ENCODE measurements around the gene TLCD1.
A peak's percentile ranks its signal among the peaks of the same experiment; 100 is the strongest.

Gene TLCD1

GRCh38 chr17:28756049-28756804, 30.2 kb upstream of the TLCD1 start:
- H3K27me3 ChIP-seq (ENCODE audit: low read length): no peaks in the 10 kb centered on the region
- peaks cover 31% of the 10 kb centered on the region for H3F3A ChIP-seq (ENCODE audit: insufficient read depth)
- no peak overlapping the region for H2AFZ ChIP-seq (ENCODE audit: low read depth, low read length, severe bottlenecking)
- H3K36me3 ChIP-seq (ENCODE audit: low read length): 0 out of 2 replicates have a peak, but pooled peaks cover 5% of the 10 kb centered on the region
- no peaks in the 10 kb centered on the region for H3K79me2 ChIP-seq (ENCODE audit: insufficient read depth, low read length)
- H3K9me3 ChIP-seq (ENCODE audit: insufficient read depth, low read length): no peaks in the 10 kb centered on the region
- no peaks in the 10 kb centered on the region for H4K20me1 ChIP-seq (ENCODE audit: low read depth, low read length)
- TF ChIP-seq, protein P1, sequence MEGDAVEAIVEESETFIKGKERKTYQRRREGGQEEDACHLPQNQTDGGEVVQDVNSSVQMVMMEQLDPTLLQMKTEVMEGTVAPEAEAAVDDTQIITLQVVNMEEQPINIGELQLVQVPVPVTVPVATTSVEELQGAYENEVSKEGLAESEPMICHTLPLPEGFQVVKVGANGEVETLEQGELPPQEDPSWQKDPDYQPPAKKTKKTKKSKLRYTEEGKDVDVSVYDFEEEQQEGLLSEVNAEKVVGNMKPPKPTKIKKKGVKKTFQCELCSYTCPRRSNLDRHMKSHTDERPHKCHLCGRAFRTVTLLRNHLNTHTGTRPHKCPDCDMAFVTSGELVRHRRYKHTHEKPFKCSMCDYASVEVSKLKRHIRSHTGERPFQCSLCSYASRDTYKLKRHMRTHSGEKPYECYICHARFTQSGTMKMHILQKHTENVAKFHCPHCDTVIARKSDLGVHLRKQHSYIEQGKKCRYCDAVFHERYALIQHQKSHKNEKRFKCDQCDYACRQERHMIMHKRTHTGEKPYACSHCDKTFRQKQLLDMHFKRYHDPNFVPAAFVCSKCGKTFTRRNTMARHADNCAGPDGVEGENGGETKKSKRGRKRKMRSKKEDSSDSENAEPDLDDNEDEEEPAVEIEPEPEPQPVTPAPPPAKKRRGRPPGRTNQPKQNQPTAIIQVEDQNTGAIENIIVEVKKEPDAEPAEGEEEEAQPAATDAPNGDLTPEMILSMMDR (IDR thresholded peaks at IDR 0.05; ENCODE audit: insufficient read depth, low read length, poor library complexity, severe bottlenecking): no peak
- no peak for TF ChIP-seq EZH2phosphoT487 (conservative IDR thresholded peaks at IDR 0.05; ENCODE audit: low read length)
- no peak overlapping the region for H3K9ac ChIP-seq (ENCODE audit: low read length)
- no peaks in the 10 kb centered on the region for H3K9me2 ChIP-seq (replicated peaks; ENCODE audit: insufficient read depth, low read length)
- no peak overlapping the region for H3K27ac ChIP-seq (ENCODE audit: low read depth, low read length)
- no peak overlapping the region for H3K4me2 ChIP-seq (ENCODE audit: low read depth, low read length, poor library complexity, severe bottlenecking)
- H3K4me3 ChIP-seq (ENCODE audit: insufficient read depth, low read length, poor library complexity, severe bottlenecking): no peak overlapping the region

- Histone ChIP-seq H3K9me2 (replicated peaks; ENCODE audit: insufficient read depth, low read length) (no peaks in the 10 kb centered on the region), H3K36me3 (ENCODE audit: low read length) (peaks cover 10% of the 10 kb centered on the region), H3K9ac (ENCODE audit: low read length) (no peak overlapping the region), H4K20me1 (ENCODE audit: low read depth, low read length) (peaks cover 5% of the 10 kb centered on the region), H3K4me3 (ENCODE audit: insufficient read depth, low read length, poor library complexity, severe bottlenecking) (no peak overlapping the region), H3K27ac (ENCODE audit: low read depth, low read length) (no peak overlapping the region), H3K27me3 (ENCODE audit: low read length) (no peaks in the 10 kb centered on the region), H3K9me3 (ENCODE audit: insufficient read depth, low read length) (no peaks in the 10 kb centered on the region), H3F3A (ENCODE audit: insufficient read depth) (peaks cover 37% of the 10 kb centered on the region), H2AFZ (ENCODE audit: low read depth, low read length, severe bottlenecking) (no peak overlapping the region), H3K4me2 (ENCODE audit: low read depth, low read length, poor library complexity, severe bottlenecking) (no peak overlapping the region), H3K79me2 (ENCODE audit: insufficient read depth, low read length) (peaks cover 4% of the 10 kb centered on the region; the same call in 1 of the 2 replicates)
- TF ChIP-seq EZH2phosphoT487 (conservative IDR thresholded peaks at IDR 0.05; ENCODE audit: low read length): no peak
- TF ChIP-seq, protein P1 (IDR thresholded peaks at IDR 0.05; ENCODE audit: insufficient read depth, low read length, poor library complexity, severe bottlenecking): no peak
Measured at GRCh38 chr17:28755486-28755885, 29.5 kb upstream of the TLCD1 start.

DNA sequence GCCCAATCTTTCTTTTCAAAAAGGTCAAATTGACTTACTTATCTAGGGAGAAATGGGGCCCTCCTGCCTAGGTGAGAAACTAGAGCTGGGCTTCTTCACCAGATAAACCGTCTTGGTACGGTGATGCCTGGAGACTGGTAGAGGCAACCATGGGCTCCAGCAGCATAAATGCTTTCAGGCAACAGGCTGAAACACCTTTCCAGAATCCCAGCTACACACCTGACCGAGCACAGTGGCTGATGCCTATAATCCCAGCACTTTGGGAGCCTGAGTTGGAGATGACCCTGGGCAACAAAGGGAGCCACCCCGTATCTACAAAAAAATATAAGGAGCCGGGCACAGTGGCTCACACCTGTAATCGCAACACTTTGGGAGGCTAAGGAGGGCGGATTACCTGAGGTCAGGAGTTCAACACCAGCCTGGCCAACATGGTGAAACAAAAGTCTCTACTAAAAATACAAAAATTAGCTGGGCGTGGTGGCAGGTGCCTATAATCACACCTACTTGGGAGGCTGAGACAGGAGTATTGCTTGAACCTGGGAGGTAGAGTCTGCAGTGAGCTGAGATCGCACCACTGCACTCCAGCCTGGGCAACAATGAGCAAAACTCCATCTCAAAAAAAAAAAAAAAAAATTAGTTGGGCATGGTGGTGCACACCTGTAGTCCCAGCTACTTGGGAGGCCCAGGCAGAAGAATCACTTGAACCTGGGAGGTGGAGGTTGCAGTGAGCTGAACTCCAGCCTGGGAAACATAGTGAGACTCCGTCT, 25.8 kb upstream of the TLCD1 start:
- no peak overlapping the region for H3K4me3 ChIP-seq (ENCODE audit: insufficient read depth, low read length, poor library complexity, severe bottlenecking)
- H3K9me3 ChIP-seq (ENCODE audit: insufficient read depth, low read length): no peaks in the 10 kb centered on the region
- H3K9ac ChIP-seq (ENCODE audit: low read length): no peak overlapping the region
- H3F3A ChIP-seq (ENCODE audit: insufficient read depth): peaks cover 67% of the 10 kb centered on the region
- H2AFZ ChIP-seq (ENCODE audit: low read depth, low read length, severe bottlenecking): no peak overlapping the region
- peaks cover 20% of the 10 kb centered on the region for H3K79me2 ChIP-seq (ENCODE audit: insufficient read depth, low read length)
- peak overlapping the region; percentile 99 for H3K27ac ChIP-seq (ENCODE audit: low read depth, low read length)
- TF ChIP-seq, protein P1 (IDR thresholded peaks at IDR 0.05; ENCODE audit: insufficient read depth, low read length, poor library complexity, severe bottlenecking): no peak
- TF ChIP-seq EZH2phosphoT487 (conservative IDR thresholded peaks at IDR 0.05; ENCODE audit: low read length): no peak
- peaks cover 21% of the 10 kb centered on the region for H3K36me3 ChIP-seq (ENCODE audit: low read length)
- peaks cover 7% of the 10 kb centered on the region for H4K20me1 ChIP-seq (ENCODE audit: low read depth, low read length)
- no peaks in the 10 kb centered on the region for H3K27me3 ChIP-seq (ENCODE audit: low read length)
- H3K9me2 ChIP-seq (replicated peaks; ENCODE audit: insufficient read depth, low read length): no peaks in the 10 kb centered on the region
- H3K4me2 ChIP-seq (ENCODE audit: low read depth, low read length, poor library complexity, severe bottlenecking): peak overlapping the region; percentile 3
